Mesendoderm (in vitro differentiated cells): ENCODE results near the gene MED25.
A peak's percentile ranks its signal among the peaks of the same experiment; 100 is the strongest.

ENCODE experiments used
- DNase-seq: peaks from one replicate; pipeline ENCODE4 v3.0.0; 2013
- H2AK5ac ChIP-seq: 2 replicates; pipeline ENCODE4 v1.6.1; 2013; ENCODE audit warnings: low read length, inconsistent platforms
- H2BK120ac ChIP-seq: 2 replicates; pipeline ENCODE4 v1.6.1; 2013; ENCODE audit warnings: low read depth, mild to moderate bottlenecking, low read length, moderate library complexity, mixed read lengths
- H2BK15ac ChIP-seq: replicated peaks from 2 replicates; pipeline ENCODE4 v1.6.1; 2013; ENCODE audit warnings: low read depth, mild to moderate bottlenecking, moderate library complexity
- H2BK5ac ChIP-seq: 2 replicates; pipeline ENCODE4 v1.6.1; 2013; ENCODE audit warnings: low read length, inconsistent platforms
- H3K18ac ChIP-seq: 2 replicates; pipeline ENCODE4 v1.6.1; 2013; ENCODE audit warnings: mild to moderate bottlenecking, low read length, mixed read lengths
- H3K23ac ChIP-seq: one replicate; pipeline ENCODE4 v1.6.1; 2013; ENCODE audit warnings: low read length
- H3K27ac ChIP-seq: 2 replicates; pipeline ENCODE4 v1.5.1; 2013; ENCODE audit warnings: low read depth, mild to moderate bottlenecking, inconsistent platforms, low read length, moderate library complexity
- H3K27me3 ChIP-seq: 2 replicates; pipeline ENCODE4 v1.6.1; 2013; ENCODE audit warnings: low read length, control low read depth, mild to moderate bottlenecking, inconsistent platforms; ENCODE audit not compliant: insufficient read depth, poor library complexity
- H3K36me3 ChIP-seq: 2 replicates; pipeline ENCODE4 v1.6.1; 2013; ENCODE audit warnings: low read length, inconsistent platforms; ENCODE audit not compliant: control insufficient read depth, insufficient read depth
- H3K4ac ChIP-seq: one replicate; pipeline ENCODE4 v1.6.1; 2013; ENCODE audit warnings: low read depth, mild to moderate bottlenecking, low read length, moderate library complexity
- H3K4me1 ChIP-seq: 2 replicates; pipeline ENCODE4 v1.6.1; 2013; ENCODE audit warnings: low read depth, low read length, inconsistent platforms; ENCODE audit not compliant: control insufficient read depth
- H3K4me2 ChIP-seq: 2 replicates; pipeline ENCODE4 v1.6.1; 2013; ENCODE audit warnings: low read length
- H3K4me3 ChIP-seq: 2 replicates; pipeline ENCODE4 v1.5.1; 2013; ENCODE audit warnings: mild to moderate bottlenecking, low read length
- H3K56ac ChIP-seq: one replicate; pipeline ENCODE4 v1.6.1; 2013; ENCODE audit warnings: low read length
- H3K79me1 ChIP-seq: 2 replicates; pipeline ENCODE4 v1.6.1; 2013; ENCODE audit warnings: low read length, inconsistent platforms
- H3K79me2 ChIP-seq: 2 replicates; pipeline ENCODE4 v1.6.1; 2013; ENCODE audit warnings: mild to moderate bottlenecking, low read length; ENCODE audit not compliant: control insufficient read depth, insufficient read depth
- H3K9ac ChIP-seq: 2 replicates; pipeline ENCODE4 v1.6.1; 2013; ENCODE audit warnings: low read length, inconsistent platforms
- H4K5ac ChIP-seq: one replicate; pipeline ENCODE4 v1.6.1; 2013; ENCODE audit warnings: low read length
- H4K8ac ChIP-seq: one replicate; pipeline ENCODE4 v1.6.1; 2013; ENCODE audit warnings: low read depth, mild to moderate bottlenecking, control low read depth, low read length, moderate library complexity
- WGBS: extraction: QIAGEN DNeasy Blood & Tissue Kit; methylation state at CpG from one replicate; pipeline ENCODE4 v1.1.7; 2013; ENCODE audit warnings: low lambda C conversion rate, missing lambda C conversion rate; ENCODE audit not compliant: insufficient coverage; ENCODE audit errors: extremely low coverage; 5-methylcytosine and 5-hydroxymethylcytosine counted together

The MED25 gene

DNA sequence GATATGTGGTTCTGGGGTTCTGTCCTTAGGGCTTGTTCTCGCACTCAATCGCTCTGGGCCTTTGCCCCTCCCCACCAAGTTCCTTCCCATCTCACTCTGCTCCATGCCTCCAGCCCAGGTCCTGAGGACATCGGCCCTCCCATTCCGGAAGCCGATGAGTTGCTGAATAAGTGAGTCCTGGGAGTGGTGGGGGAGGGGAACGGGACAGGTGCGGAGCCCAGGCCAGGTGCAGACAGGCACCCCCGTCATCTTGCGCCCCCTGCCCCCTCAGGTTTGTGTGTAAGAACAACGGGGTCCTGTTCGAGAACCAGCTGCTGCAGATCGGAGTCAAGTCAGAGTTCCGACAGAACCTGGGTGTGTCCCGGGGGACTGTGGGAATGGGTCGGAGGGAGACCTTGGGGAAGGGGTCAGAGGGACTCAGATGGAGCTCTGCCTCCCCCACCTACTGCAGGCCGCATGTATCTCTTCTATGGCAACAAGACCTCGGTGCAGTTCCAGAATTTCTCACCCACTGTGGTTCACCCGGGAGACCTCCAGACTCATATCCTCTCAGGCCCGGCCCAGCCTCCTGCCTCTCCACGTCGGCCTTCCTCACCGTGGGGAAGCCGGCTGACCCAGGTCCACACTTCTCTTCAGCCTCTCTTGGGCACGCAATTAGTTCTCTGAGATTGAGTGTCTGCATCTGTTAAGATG lies 15.1 kb upstream of the MED25 start:
- no peak overlapping the region for H3K4me2 ChIP-seq
- H2BK120ac ChIP-seq = no peak overlapping the region
- WGBS = no CpG with 5 or more reads among the region's 24 CpGs
- no peak overlapping the region for H3K23ac ChIP-seq
- no peaks in the 10 kb centered on the region for H3K79me2 ChIP-seq
- H3K79me1 ChIP-seq = no peaks in the 10 kb centered on the region
- no peak overlapping the region for H3K27ac ChIP-seq
- H3K36me3 ChIP-seq = peaks cover 5% of the 10 kb centered on the region
- H3K4me3 ChIP-seq = no peak overlapping the region
- no peak overlapping the region for H2BK15ac ChIP-seq
- no peak for DNase-seq
- H2AK5ac ChIP-seq = no peak overlapping the region
- H3K9ac ChIP-seq = peak overlapping the region; percentile 35
- no peak overlapping the region for H4K5ac ChIP-seq
- H3K18ac ChIP-seq = no peak overlapping the region
- no peak overlapping the region for H2BK5ac ChIP-seq
- H3K4ac ChIP-seq = no peak overlapping the region
- H3K56ac ChIP-seq = peak overlapping the region; percentile 26
- no peak overlapping the region for H4K8ac ChIP-seq
- H3K4me1 ChIP-seq = no peaks in the 10 kb centered on the region
- no peaks in the 10 kb centered on the region for H3K27me3 ChIP-seq

DNA sequence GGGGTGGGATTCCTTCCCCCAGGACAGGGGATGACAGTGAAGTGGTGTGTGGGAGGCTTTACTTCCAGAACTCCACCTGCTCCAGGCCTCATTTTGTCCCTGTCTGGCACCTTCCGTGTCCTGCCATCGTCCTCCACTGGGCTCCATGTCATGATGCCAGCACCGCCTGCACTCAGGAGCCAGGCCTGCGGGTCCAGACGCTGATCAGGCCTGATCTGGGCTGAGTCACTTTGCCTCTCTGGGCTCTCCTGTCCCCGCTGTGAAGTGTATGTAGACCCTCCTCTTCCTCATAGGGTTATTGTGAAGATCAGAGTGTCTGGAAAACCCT lies 14.6 kb upstream of the MED25 start:
- Histone ChIP-seq H3K18ac (no peak overlapping the region), H3K4me2 (no peak overlapping the region), H4K8ac (no peak overlapping the region), H2BK120ac (no peak overlapping the region), H4K5ac (no peak overlapping the region), H3K27me3 (no peaks in the 10 kb centered on the region), H3K4me1 (no peaks in the 10 kb centered on the region), H3K56ac (no peak overlapping the region), H3K4me3 (no peak overlapping the region), H2AK5ac (no peak overlapping the region), H3K4ac (no peak overlapping the region), H3K79me1 (no peaks in the 10 kb centered on the region), H3K27ac (no peak overlapping the region), H3K36me3 (peaks cover 4% of the 10 kb centered on the region), H3K9ac (no peak overlapping the region), H3K79me2 (no peaks in the 10 kb centered on the region), H2BK15ac (no peak overlapping the region), H3K23ac (no peak overlapping the region), H2BK5ac (no peak overlapping the region)
- no CpG with 5 or more reads among the region's 6 CpGs for WGBS
- DNase-seq = no peak

DNA sequence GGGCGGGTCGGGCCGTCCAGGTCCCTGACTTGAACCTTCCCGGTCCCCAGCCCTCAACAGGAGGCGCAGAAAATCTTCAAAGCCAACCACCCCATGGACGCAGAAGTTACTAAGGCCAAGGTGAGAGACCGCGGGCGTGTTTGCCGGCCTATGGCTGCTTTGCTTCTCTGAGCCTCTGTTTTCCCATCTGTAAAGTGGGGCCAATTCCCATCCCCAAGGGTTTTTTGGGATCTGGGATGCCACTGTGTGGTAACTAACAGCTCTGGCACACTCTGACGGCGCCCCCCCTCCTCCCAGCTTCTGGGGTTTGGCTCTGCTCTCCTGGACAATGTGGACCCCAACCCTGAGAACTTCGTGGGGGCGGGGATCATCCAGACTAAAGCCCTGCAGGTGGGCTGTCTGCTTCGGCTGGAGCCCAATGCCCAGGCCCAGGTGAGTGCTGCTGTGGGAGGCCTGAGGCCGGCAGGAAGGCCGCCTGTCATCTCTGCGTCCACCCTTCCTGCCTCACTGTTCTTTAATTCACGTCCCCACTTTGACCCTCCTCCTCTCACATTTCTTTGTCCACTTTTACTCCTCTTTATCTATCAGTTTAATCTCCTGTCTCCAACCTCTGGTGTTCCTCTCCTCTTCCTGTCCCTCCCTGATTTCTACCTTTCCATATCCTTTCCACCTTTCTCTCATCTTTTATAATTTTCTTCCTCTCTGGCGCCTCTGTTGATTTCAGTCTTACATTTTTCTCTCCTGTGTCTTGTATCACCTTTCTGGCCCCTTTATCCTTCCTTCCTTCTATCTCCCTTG lies 12.1 kb upstream of the MED25 start:
- H3K27ac ChIP-seq = no peak overlapping the region
- no peak overlapping the region for H3K23ac ChIP-seq
- H3K18ac ChIP-seq = no peak overlapping the region
- no peak overlapping the region for H3K9ac ChIP-seq
- no peaks in the 10 kb centered on the region for H3K79me1 ChIP-seq
- no peak overlapping the region for H2BK15ac ChIP-seq
- H3K4ac ChIP-seq = no peak overlapping the region
- no peak overlapping the region for H2BK120ac ChIP-seq
- H3K27me3 ChIP-seq = no peaks in the 10 kb centered on the region
- H3K4me2 ChIP-seq = no peak overlapping the region
- no peak overlapping the region for H3K4me3 ChIP-seq
- H2AK5ac ChIP-seq = no peak overlapping the region
- H3K36me3 ChIP-seq = no peaks in the 10 kb centered on the region
- H4K5ac ChIP-seq = no peak overlapping the region
- H3K56ac ChIP-seq = no peak overlapping the region
- peaks cover 4% of the 10 kb centered on the region for H3K4me1 ChIP-seq
- H2BK5ac ChIP-seq = no peak overlapping the region
- whole genome bisulfite sequencing = 100% methylated on average over 1 of the region's 20 CpGs
- H3K79me2 ChIP-seq = no peaks in the 10 kb centered on the region
- no peak for DNase-seq
- H4K8ac ChIP-seq = no peak overlapping the region

DNA sequence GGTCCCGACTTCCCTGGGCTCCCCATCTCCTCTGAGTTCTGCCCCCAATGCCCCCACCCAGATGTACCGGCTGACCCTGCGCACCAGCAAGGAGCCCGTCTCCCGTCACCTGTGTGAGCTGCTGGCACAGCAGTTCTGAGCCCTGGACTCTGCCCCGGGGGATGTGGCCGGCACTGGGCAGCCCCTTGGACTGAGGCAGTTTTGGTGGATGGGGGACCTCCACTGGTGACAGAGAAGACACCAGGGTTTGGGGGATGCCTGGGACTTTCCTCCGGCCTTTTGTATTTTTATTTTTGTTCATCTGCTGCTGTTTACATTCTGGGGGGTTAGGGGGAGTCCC lies 11.5 kb upstream of the MED25 start:
- no peak overlapping the region for H3K4me3 ChIP-seq
- no peak overlapping the region for H2BK5ac ChIP-seq
- no peaks in the 10 kb centered on the region for H3K79me2 ChIP-seq
- no peaks in the 10 kb centered on the region for H3K79me1 ChIP-seq
- no peak overlapping the region for H4K8ac ChIP-seq
- no peak overlapping the region for H3K27ac ChIP-seq
- no peak overlapping the region for H3K4ac ChIP-seq
- no peak overlapping the region for H3K4me2 ChIP-seq
- no peak overlapping the region for H3K9ac ChIP-seq
- no peaks in the 10 kb centered on the region for H3K27me3 ChIP-seq
- H3K36me3 ChIP-seq = no peaks in the 10 kb centered on the region
- H2AK5ac ChIP-seq = no peak overlapping the region
- H2BK120ac ChIP-seq = no peak overlapping the region
- no peak overlapping the region for H4K5ac ChIP-seq
- no peak overlapping the region for H3K18ac ChIP-seq
- no peak overlapping the region for H3K56ac ChIP-seq
- H3K4me1 ChIP-seq = peaks cover 4% of the 10 kb centered on the region
- no CpG with 5 or more reads among the region's 8 CpGs for WGBS
- no peak for DNase-seq
- no peak overlapping the region for H3K23ac ChIP-seq
- no peak overlapping the region for H2BK15ac ChIP-seq

DNA sequence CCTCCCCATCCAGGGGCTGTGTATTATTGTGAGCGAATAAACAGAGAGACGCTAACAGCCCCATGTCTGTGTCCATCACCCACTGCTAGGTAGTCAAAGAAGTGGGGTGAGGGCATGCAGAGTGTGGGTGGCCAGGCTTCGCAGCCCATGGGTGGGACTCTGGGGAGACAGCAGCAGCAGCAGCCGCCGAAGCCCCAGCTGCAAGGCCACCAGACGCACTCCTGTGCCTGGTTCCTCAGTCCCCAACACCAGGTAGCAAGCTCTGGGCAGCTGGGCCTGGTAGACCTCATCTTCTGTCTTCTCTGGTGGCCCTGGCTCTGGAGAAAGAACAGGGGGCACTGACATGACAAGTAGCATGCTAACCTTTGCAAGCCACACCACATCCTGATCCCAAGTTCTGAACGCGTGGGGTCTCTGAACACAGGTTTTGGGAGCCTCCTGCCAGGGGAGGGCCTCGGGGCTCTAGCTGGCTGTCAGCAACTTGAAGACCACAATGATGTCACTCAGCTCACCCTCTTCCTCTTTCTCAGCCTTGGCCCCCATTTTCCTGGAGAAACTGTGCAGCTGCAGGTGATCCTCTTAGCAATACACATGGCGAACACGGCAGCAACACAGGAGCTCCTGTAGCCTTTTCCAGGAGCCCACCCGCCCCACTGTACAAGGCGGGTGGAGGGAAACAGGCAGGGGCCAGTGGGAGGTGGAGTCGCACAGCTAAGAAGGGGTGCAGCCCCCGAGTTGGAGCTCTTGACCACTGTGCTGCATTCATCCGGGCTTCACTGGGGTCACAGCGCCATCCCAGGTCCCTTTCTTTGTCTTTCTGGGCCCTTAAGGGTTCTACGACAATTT lies 10.8 kb upstream of the MED25 start:
- no peak overlapping the region for H3K4ac ChIP-seq
- H3K4me2 ChIP-seq = no peak overlapping the region
- no peak overlapping the region for H4K8ac ChIP-seq
- peaks cover 4% of the 10 kb centered on the region for H3K4me1 ChIP-seq
- no peak overlapping the region for H2BK120ac ChIP-seq
- no CpG with 5 or more reads among the region's 18 CpGs for WGBS
- no peak overlapping the region for H3K23ac ChIP-seq
- H3K36me3 ChIP-seq = no peaks in the 10 kb centered on the region
- no peak overlapping the region for H3K4me3 ChIP-seq
- H2BK5ac ChIP-seq = no peak overlapping the region
- H3K27me3 ChIP-seq = no peaks in the 10 kb centered on the region
- H3K56ac ChIP-seq = no peak overlapping the region
- H3K79me2 ChIP-seq = no peaks in the 10 kb centered on the region
- H3K27ac ChIP-seq = no peak overlapping the region
- no peak overlapping the region for H4K5ac ChIP-seq
- no peak for DNase-seq
- H3K79me1 ChIP-seq = no peaks in the 10 kb centered on the region
- no peak overlapping the region for H2BK15ac ChIP-seq
- no peak overlapping the region for H3K18ac ChIP-seq
- H2AK5ac ChIP-seq = no peak overlapping the region
- H3K9ac ChIP-seq = no peak overlapping the region
